Lower leg skin (tissue), 4 donors: Measurements from ENCODE around the gene MED25. TPM values are rescaled to one million over a fixed set of nuclear protein-coding genes. Genes with fewer than 3 reads are reported as not detected.

Source experiments
- DNase-seq, 2 donors: peaks; one replicate each; pipeline ENCODE4 v3.0.0-alpha.2; 2019; ENCODE audit warnings: low spot score in 2 of 2
- H3K4me3 ChIP-seq: fragments of 200-600 bp; sonication (generic); 2 replicates; pipeline ENCODE4 v1.5.1; 2017; ENCODE audit warnings: mild to moderate bottlenecking, low read depth; ENCODE audit not compliant: poor library complexity, severe bottlenecking
- CTCF ChIP-seq, 3 donors: fragments of 450-650 bp; IDR thresholded peaks; one replicate each; pipeline ENCODE4 v1.5.1; 2016; ENCODE audit warnings: antibody characterized with exemption in 3 of 3, mild to moderate bottlenecking in 3 of 3, moderate library complexity in 2 of 3
- POLR2A ChIP-seq, 2 donors: fragments of 450-650 bp; IDR thresholded peaks; one replicate each; pipeline ENCODE4 v1.6.1; 2016 to 2017; ENCODE audit warnings: antibody characterized with exemption in 2 of 2, mild to moderate bottlenecking in 1 of 2, moderate library complexity in 1 of 2
- WGBS, 2 donors: methylation state at CpG; one replicate each; pipeline ENCODE4 v1.1.5; 2018; 5-methylcytosine and 5-hydroxymethylcytosine counted together
- intact Hi-C: fragments of 100-400 bp; cut with DNase I; formaldehyde crosslinking; loops from one replicate; pipeline ENCODE4 v1.15.0; 2023; ENCODE audit warnings: low total_unique reads
- microRNA-seq, 2 donors: library from miRNA; unstranded; fragments of <30 nt; microRNA quantifications; one replicate each; pipeline ENCODE4, GENCODE V29; 2016; ENCODE audit warnings: borderline replicate concordance in 2 of 2, borderline number of aligned reads in 1 of 2
- total RNA-seq, 4 donors: library from RNA; depleted of rRNA; stranded (reverse); fragments of >200 nt; gene quantifications; one replicate each; pipeline ENCODE4 v1.1.0, GENCODE V29; 2016

Gene MED25
- total RNA-seq, 4 donors from 2014 or later, result 28.9 to 43.7 (median 30.8) TPM

- intact Hi-C loops, result no loop called here
- WGBS, 2 donors, result 97 to 100% methylated on average over 5 of the region's 5 CpGs
- no peak for DNase-seq
- TF ChIP-seq POLR2A (IDR thresholded peaks at IDR 0.05) (no peak), CTCF (IDR thresholded peaks at IDR 0.05) (no peak)
- H3K4me3 ChIP-seq, result no peak overlapping the region
Measured at GRCh38 chr19:49883094-49883493, 65.0 kb downstream of the MED25 start.

GRCh38 chr19:49884109-49884508 is 66.0 kb downstream of the MED25 start:
- no peak for TF ChIP-seq CTCF (IDR thresholded peaks at IDR 0.05)
- WGBS, 2 donors, result 91 to 92% methylated on average over 18 of the region's 18 CpGs
- H3K4me3 ChIP-seq, result no peak overlapping the region
- intact Hi-C loops, result no loop called here
- no peak for DNase-seq

- intact Hi-C loops, result no loop called here
- TF ChIP-seq POLR2A (IDR thresholded peaks at IDR 0.05) (no peak), CTCF (IDR thresholded peaks at IDR 0.05) (no peak)
- no peak for DNase-seq
- H3K4me3 ChIP-seq, result no peak overlapping the region
- 88 to 89% methylated on average over 3 of the region's 3 CpGs for WGBS, 2 donors
Measured at GRCh38 chr19:49884760-49885159, 66.7 kb downstream of the MED25 start.

Small RNA genes lying within 50 kb of the gene (microRNA-seq; reads per million reads assigned to microRNA genes)
- gene MIR4749 (0 to 0.68 reads per million in 2 donors), gene MIR6799 (0 reads per million in 2 donors), gene MIR6800 (0 reads per million in 2 donors)

Other genes with a start within 250 kb of the MED25 start
- 10 to 100 TPM; 62.0 to 84.8 (median 66.8) TPM for gene NOSIP, start 237.7 kb upstream of the MED25 start, total RNA-seq
- 10 to 100 TPM; 13.9 to 31.2 (median 18.6) TPM for gene PRRG2, start 237.0 kb upstream of the MED25 start, total RNA-seq
- gene PRR12, start 227.1 kb upstream of the MED25 start, total RNA-seq, result 10 to 100 TPM; 19.6 to 53.1 (median 24.5) TPM
- 10 to 100 TPM; 14.0 to 20.2 (median 18.8) TPM for gene RRAS, start 178.1 kb upstream of the MED25 start, total RNA-seq
- 10 to 100 TPM; 28.6 to 54.3 (median 33.7) TPM for gene SCAF1, start 176.1 kb upstream of the MED25 start, total RNA-seq
- gene IRF3, start 152.4 kb upstream of the MED25 start, total RNA-seq, result 100 to 1,000 TPM in 1 of 4 donors, 10 to 100 TPM in 3; 38.7 to 102 (median 74.9) TPM
- 1 to 10 TPM; 6.1 to 9.2 (median 6.6) TPM for gene BCL2L12, start 152.4 kb upstream of the MED25 start, total RNA-seq
- 100 to 1,000 TPM; 102 to 117 (median 108) TPM for gene PRMT1, start 141.0 kb upstream of the MED25 start, total RNA-seq
- 1 to 10 TPM in 3 of 4 donors, under 1 TPM in 1; 0.49 to 3.7 (median 3.5) TPM for gene ADM5, start 128.7 kb upstream of the MED25 start, total RNA-seq
- 1 to 10 TPM in 3 of 4 donors, under 1 TPM in 1; 0.97 to 3.3 (median 1.8) TPM for gene CPT1C, start 127.2 kb upstream of the MED25 start, total RNA-seq
- gene TSKS, start 55.0 kb upstream of the MED25 start, total RNA-seq, result 1 to 10 TPM in 1 of 4 donors, under 1 TPM in 1, not detected in 2; 0.49 to 4.0 TPM
- gene AP2A1, start 51.3 kb upstream of the MED25 start, total RNA-seq, result 100 to 1,000 TPM; 112 to 123 (median 116) TPM
- 10 to 100 TPM in 3 of 4 donors, 1 to 10 TPM in 1; 9.1 to 21.5 (median 15.6) TPM for gene FUZ, start 5.0 kb upstream of the MED25 start, total RNA-seq
- gene PTOV1, start 32.9 kb downstream of the MED25 start, total RNA-seq, result 100 to 1,000 TPM in 2 of 4 donors, 10 to 100 TPM in 2; 62.4 to 122 (median 92.5) TPM
- 10 to 100 TPM; 29.3 to 49.7 (median 35.1) TPM for gene PNKP, start 49.3 kb downstream of the MED25 start, total RNA-seq
- 10 to 100 TPM; 15.3 to 28.9 (median 23.8) TPM for gene AKT1S1, start 59.1 kb downstream of the MED25 start, total RNA-seq
- gene TBC1D17, start 59.4 kb downstream of the MED25 start, total RNA-seq, result 10 to 100 TPM; 56.4 to 93.4 (median 59.8) TPM
- under 1 TPM in 1 of 4 donors, not detected in 3; 0.42 TPM for gene IL4I1, start 78.6 kb downstream of the MED25 start, total RNA-seq
- 1 to 10 TPM; 5.0 to 10.0 (median 6.8) TPM for gene ATF5, start 110.9 kb downstream of the MED25 start, total RNA-seq
- 10 to 100 TPM; 36.4 to 45.5 (median 41.1) TPM for gene NUP62, start 111.2 kb downstream of the MED25 start, total RNA-seq
- under 1 TPM in 2 of 4 donors, not detected in 2; 0.13 to 0.63 TPM for gene SIGLEC11, start 142.9 kb downstream of the MED25 start, total RNA-seq
- gene VRK3, start 207.1 kb downstream of the MED25 start, total RNA-seq, result 10 to 100 TPM; 16.6 to 56.4 (median 29.7) TPM
- gene ZNF473, start 207.7 kb downstream of the MED25 start, total RNA-seq, result 10 to 100 TPM in 3 of 4 donors, 1 to 10 TPM in 1; 6.7 to 16.7 (median 10.5) TPM